CD4-positive, alpha-beta T cell treated with Interleukin-6 for 4 hours (primary cell): ENCODE measurements around the gene LILRA6.
"Not testable (repeated sequence)": the region's sequence is repeated elsewhere in the genome, so short reads cannot be mapped to it uniquely, and the experiment has no call there.

Experiments
- DNase-seq: peaks from one replicate; pipeline ENCODE4 v3.0.0-alpha.2; 2020; ENCODE audit warnings: mixed read lengths

The LILRA6 gene

GRCh38 chr19:54242646-54243045 lies at the start of gene LILRA6:
TSS of gene LILRA6 (minus strand) at chr19:54242790.
- DNase-seq = not testable (repeated sequence)

- DNase-seq = not testable (repeated sequence)
These were observed 46.6 kb upstream of the LILRA6 start for GRCh38 chr19:54289160-54289559.

DNA sequence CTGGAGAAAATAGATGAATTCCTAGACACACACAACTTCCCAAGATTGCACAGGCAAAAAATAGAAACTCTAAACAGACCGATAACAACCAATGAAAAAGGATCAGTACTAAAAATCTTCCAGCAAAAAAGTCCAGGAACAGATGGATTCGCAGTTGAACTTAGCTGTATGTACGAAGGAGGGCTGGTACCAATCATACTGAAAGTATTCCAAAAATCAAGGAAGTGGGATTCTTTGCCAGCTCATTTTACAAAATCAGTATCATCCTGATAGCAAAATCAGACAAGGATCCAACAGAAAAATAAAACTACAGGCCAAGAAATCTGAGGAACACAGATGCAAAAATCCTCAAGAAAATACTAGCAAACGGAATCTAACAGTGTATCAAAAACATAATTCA lies 44.9 kb upstream of the LILRA6 start:
- DNase-seq = no peak

- DNase-seq = not testable (repeated sequence)
These were observed 43.7 kb upstream of the LILRA6 start for GRCh38 chr19:54286283-54286682.

DNA sequence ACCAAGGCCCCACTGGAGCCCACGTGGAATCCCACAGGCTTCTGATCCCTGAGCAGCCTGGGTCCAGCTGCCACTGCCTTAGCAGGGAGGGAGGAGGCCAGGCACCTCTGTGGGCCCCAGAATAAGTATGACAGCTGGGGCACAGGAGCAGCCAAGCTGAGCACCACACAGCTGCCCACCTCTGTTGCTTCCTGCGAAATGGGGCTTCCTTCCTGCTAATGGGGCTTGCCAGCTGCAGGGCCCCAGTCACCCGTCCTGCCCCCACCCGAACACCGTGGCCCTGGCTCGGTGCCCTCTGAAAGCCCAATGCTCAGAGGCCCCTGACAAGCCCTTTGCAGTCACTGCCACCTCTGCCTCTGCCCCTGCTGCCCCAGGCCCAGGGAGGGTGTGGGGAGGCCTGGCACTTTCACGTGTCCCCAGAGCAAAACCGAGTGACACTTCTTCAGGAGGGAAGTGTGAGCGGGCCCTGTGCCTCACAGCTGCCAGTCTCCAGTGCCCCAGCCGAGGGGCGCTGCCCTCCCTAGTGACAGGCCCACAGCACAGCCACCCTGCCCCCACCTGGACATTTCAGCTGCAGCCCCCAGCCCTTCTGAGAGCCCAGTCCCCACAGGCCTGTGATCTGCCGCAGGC lies 43.0 kb upstream of the LILRA6 start:
- not testable (repeated sequence) for DNase-seq

DNA sequence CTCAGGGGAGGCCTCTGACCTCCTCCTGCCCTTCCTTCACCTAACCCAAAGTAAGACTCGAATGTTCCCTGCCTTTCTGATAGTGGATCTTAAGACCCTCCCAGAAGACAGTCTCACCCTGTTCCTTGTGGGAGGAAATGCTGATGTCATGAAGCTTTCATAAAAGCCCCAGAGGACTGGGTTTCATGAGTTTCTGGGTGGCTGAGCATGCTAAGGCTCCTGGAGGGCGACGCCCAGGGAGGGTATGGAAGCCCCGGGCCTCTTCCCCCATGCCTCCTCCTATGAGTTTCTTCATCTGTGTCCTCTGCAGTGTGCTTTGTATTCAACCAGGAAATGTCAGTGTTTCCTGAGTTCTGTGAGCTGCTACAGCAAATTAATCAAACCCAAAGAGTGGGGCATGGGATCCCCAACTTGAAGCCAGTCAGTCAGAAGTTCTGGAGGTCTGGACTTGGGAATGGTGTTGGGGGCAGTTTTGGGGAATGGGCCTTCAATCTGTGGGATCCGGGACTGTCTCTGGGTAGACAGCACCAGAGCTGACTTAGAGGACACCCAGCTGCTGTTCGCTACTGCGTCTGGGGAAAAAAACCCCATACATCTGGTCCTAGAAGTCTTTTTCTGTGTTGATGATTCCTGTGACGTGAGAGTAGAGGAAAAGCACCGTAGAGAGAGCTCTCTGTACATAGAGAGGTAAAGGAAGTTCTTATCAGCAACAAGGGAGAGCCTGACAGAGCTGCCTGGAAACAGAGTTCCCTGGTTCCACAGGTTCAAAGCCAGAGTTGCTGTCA lies 40.3 kb upstream of the LILRA6 start:
- DNase-seq = no peak

DNA sequence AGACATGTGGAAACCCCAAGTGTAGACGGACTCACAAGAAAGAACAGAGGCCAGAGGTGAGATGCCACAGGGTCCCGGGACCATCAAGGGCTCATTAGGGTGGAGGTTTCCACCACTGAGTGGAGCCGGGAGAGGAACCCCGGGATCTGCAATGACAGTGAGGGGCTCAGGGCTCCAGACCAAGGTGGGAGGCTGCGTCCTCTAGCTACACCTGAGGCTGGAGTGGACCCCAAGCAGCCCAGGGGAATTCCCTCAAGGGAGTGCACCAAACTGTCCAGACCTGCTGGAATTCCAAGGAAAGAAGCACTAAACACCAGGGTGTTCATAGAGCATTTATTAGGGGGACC lies 39.1 kb upstream of the LILRA6 start:
- not testable (repeated sequence) for DNase-seq

DNA sequence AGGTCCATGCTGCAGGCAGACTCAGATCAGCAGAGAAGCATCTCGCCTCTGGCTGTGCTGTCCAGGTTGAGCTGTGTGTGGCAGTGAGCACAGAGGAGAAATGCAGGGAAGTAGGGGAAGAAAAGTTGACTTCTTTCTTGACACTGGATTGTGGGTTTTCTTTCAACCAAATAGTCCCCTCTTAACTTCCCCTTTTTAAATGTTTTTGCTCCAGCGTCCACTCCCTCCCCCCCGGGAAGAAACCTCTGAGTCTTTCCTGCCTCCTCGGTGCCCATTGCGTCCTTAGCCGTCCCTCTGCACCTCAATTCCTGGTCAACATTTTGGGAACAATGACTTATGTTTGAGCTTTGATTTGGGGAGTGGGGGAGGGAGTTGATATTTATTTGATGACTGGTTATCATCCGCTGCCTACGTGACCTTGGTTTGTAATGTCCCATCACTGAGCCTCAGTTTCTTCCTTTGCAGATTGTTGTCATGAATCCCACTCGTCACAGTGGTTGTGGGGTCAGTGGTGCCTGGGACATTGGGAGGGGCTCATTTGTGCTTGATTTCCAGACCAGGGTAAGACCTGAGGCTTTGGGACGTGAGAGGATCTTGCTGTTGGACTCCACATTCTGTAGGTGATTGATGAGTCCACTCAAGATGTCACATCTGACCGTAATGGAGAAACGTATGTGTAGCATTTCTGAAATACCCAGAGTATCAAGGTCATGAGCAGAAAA lies 38.6 kb upstream of the LILRA6 start, which contains the start of gene LILRB2:
LILRB2 (minus strand) TSS at position 104 of the 722 bp plus-strand sequence. CDS start 614 bp downstream, outside the sequence.
- no peak for DNase-seq

GRCh38 chr19:54280441-54280840 lies 37.9 kb upstream of the LILRA6 start:
- not testable (repeated sequence) for DNase-seq

GRCh38 chr19:54280025-54280424 lies 37.4 kb upstream of the LILRA6 start:
- DNase-seq = not testable (repeated sequence)

GRCh38 chr19:54279406-54279962 lies 36.9 kb upstream of the LILRA6 start:
- no peak for DNase-seq

DNA sequence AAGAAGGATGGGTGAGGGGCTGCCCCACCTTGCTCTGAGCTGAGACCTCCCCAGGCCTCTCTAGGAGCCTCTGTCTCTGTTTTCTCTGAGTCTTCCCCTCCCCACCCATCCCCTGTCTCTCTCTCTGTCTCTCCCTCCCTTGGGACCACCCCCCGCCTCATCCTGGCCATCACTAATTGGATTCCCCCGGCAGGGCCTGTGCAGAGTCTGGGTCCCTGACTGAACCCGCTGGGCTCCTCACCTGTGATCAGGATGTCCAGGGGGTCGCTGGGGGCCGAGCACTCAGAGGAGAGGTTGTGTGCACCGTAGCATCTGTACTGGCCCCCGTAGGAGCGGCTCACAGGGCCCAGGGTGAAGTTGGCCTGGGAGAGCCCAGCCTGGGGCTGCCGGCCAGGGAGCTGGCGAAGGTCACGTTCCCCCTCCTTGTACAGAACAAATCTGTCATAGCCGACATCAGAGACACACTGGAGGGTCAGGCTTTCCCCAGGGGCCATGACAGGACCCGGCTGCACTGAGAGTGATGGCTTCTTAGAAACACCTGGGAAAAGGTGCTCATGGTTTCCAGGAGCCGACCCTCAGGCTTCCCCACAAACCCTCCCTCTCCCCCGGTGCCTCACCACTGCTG lies 36.1 kb upstream of the LILRA6 start:
- DNase-seq = not testable (repeated sequence)

DNA sequence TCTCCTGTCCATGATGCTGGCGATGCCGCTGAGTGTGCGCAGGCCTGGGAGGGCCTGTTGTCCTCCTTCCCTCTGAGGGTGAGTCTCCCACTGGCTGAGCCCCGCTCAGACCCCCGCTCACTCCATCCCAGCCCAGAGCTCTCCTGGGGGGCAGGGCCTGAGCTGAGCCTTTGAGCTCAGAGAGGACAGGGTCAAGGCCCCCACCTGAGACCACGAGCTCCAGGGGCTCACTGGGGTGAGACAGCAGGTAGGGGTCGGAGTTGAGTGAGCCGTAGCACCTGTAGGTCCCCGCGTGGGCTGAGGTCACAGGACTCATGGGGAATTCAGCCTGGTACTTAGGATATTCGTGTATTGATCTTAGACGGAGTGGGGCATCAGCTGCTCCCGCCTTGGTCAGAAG lies 35.5 kb upstream of the LILRA6 start:
- DNase-seq = not testable (repeated sequence)

DNA sequence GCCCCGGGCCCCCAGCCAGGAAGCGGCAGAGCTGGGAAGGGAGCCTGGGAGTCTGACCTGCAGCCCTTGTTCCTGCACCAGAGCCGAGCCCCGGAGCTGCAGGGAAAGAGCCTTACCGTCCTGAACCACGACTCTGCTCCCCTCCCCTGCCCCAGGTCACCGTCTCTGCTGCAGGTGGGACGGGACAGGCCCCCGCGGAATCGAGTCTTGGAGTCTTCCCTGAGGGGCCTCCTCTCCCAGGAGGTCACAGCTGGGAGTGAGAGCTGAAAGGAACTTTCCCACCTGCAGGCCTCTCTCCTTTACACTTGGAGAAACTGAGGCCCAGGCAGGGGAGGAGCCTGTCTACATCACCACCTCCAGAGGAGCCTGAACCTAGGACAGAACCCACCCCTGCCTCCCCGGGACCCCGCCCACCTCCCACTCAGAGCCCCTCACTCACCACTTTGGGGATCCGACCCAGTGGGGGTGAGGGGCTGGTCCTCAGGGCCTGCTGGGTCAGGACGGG lies 34.6 kb upstream of the LILRA6 start:
- DNase-seq = not testable (repeated sequence)

- DNase-seq = no peak
These were observed 33.4 kb upstream of the LILRA6 start for GRCh38 chr19:54275951-54276350.

DNA sequence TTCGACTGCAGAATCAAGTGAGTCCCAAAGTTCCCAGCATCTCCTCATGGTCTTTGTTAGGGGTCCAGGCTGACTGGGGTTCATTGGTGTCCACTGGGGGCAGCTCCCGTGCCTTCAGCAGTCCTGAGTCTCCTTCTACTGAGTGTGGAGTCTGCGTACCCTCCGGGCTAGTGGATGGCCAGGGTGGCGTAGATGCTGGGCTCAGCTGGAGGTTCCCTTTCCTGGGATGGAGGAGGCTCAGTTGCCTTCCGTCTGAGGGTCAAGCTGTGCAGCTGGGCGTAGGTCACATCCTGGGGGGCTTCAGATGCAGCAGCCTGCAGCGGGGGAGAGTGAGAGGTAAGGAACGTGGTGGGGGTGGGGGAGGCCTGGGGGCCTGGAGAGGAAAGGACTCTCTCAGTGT lies 31.9 kb upstream of the LILRA6 start:
- DNase-seq = not testable (repeated sequence)

- DNase-seq = no peak
These were observed 31.2 kb upstream of the LILRA6 start for GRCh38 chr19:54273821-54274220.

DNA sequence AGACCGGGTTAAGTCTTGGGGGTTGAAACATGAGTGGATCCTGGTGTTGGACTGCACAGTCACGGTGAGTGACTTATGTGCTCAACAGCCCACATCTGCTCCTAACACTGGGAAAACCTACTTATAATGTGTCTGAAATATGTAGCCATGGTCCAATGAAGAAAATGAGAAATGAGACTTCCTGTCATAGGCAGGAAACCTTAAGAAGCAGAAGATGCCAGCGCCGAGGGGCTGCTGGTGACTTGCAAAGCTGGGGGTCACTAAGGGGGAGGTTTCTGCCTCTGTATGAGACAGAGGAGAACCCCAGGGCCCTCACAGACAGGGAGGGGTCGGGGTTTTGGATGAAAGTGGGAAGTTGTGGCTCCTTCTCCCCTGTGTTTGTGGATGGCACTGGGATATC lies 29.6 kb upstream of the LILRA6 start:
- DNase-seq = not testable (repeated sequence)

- not testable (repeated sequence) for DNase-seq
These were observed 29.0 kb upstream of the LILRA6 start for GRCh38 chr19:54271587-54271986.

- no peak for DNase-seq
These were observed 28.5 kb upstream of the LILRA6 start for GRCh38 chr19:54271106-54271505.

GRCh38 chr19:54268936-54269335 lies 26.3 kb upstream of the LILRA6 start:
- DNase-seq = no peak

DNA sequence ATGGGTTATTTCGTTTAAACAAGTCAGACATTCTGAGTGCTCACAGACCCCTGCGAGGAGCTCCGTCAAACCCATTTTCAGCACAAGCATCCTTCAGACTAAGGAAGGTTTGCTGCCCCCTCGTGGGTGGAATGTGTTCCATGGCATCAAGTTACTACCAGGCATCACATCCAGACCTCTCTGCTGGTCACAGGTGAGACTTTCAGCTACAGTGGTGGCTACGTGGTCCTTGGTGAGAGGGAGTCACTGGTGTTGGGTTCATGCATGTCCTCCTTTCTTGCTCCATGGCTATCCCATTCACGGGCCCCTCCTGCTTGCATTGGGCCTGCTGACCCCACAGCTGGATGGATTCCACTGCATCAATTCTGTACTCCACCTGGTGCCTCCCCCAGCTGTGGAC lies 23.5 kb upstream of the LILRA6 start:
- DNase-seq = peak; percentile 66

GRCh38 chr19:54262470-54262869 lies 19.9 kb upstream of the LILRA6 start:
- no peak for DNase-seq
